ENCODE measurements around the gene GORASP1.

GRCh38 chr3:39114456-39114855 is 7.0 kb upstream of the GORASP1 start:
- TF ChIP-seq CTCF (IDR thresholded peaks at IDR 0.05 in 4 of 5, conservative IDR thresholded peaks at IDR 0.05 in 1 of 5) (no peak), POLR2A (IDR thresholded peaks at IDR 0.05) (no peak)

Data from gastrocnemius medialis (tissue), 4 donors.